ENCODE measurements around the gene CASS4.
"Not testable (repeated sequence)": the region's sequence is repeated elsewhere in the genome, so short reads cannot be mapped to it uniquely, and the experiment has no call there.

Gene CASS4

GRCh38 chr20:56411759-56412472 is at the start of gene CASS4:
Gene CASS4 (plus strand): TSS chr20:56412260. CDS start chr20:56412459, 199 bp downstream.
- DNase-seq = no peak

DNA sequence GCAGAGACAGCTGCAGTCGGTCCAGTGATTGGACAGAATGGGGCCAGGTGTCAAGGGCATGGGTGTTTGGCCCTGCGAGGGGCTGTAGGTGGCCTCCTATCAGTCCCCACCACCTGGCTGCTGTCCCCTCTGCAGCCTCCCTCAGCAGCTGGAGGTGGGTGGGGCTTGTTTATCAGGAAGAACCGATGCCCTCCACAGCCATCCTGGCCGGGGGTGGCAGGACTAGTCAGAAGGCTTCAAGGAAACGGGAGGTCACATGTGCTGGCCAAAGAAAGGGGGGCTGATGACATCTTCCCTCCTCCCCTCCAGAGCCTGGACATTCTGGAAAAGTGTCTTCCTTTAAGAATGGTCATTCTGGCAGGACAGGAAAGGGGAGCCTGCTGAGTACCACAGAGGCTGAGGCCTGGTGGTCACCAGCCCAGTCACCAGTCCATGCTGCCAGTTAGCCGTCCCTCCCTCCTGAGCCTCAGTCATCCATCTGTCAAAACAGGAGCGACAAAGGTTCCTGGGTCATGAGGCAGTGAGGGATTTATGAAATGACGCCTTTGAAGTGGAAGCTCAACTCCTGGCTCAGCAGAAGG is 49.1 kb upstream of the CASS4 start:
- DNase-seq = no peak

DNA sequence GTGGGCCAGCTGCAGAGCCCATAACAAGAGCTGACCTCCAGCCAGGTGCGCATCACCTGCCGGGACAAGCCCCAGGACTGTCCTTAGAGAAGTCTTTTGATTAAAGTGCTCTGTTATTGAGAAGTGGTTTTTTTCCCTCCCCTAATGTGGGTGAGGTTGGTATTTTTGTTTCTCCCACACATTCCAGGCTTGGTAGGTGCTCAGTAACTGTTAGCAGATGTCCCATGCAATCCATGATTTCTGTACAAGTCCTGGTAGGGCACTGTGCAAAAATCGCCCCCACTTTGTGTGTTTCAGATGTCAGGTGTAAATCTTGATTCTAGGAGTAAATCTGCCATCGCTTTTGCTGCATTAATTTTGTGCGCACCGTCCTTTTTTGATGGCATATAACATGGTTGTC is 48.6 kb upstream of the CASS4 start:
- DNase-seq = no peak

- no peak for DNase-seq
These were observed 43.5 kb upstream of the CASS4 start for GRCh38 chr20:56368351-56369134.

DNA sequence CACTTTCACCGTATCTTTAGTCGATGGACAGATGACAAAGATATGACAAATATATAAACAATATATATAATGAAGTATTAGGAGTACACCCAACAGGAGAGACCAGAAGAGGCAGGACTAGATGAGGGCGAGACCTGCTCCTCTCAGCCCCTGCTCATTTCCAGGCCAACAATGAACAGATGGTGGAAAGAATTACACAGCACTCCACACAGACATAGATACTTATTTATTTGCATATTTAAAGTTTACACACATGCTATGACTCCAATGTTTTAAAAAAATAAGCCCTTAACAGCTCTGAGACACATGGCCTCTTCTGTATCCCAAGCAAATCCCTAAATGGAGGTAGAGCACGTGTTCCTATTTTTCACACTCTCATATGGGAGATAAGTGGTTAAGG is 42.9 kb upstream of the CASS4 start:
- DNase-seq = no peak

- no peak for DNase-seq
These were observed 40.1 kb upstream of the CASS4 start for GRCh38 chr20:56371977-56372376.

DNA sequence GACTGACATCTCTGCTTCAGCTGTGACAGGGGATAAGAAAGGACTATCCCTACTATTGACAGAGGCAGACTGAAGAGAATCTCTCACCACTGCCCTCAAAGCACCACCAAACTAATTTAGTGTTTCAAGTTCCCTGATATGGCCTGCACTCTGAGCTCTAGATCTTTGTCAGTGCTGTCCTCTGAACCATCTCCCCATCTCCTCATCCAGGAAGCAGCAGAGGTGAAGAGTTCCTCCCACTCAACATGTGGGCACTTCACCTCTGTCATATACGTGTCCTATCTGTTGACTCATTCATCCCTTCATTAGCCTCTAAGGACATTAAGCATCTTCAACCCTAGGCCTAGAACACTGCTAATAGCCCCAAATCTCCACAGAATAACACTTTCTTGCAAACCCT is 39.2 kb upstream of the CASS4 start:
- DNase-seq = no peak

- DNase-seq = no peak
These were observed 38.1 kb upstream of the CASS4 start for GRCh38 chr20:56373942-56374341.

GRCh38 chr20:56376331-56376730 is 35.7 kb upstream of the CASS4 start:
- no peak for DNase-seq

GRCh38 chr20:56378386-56378785 is 33.7 kb upstream of the CASS4 start:
- DNase-seq = no peak

GRCh38 chr20:56380375-56380774 is 31.7 kb upstream of the CASS4 start:
- DNase-seq = no peak

GRCh38 chr20:56381501-56381900 is 30.6 kb upstream of the CASS4 start:
- DNase-seq = no peak

DNA sequence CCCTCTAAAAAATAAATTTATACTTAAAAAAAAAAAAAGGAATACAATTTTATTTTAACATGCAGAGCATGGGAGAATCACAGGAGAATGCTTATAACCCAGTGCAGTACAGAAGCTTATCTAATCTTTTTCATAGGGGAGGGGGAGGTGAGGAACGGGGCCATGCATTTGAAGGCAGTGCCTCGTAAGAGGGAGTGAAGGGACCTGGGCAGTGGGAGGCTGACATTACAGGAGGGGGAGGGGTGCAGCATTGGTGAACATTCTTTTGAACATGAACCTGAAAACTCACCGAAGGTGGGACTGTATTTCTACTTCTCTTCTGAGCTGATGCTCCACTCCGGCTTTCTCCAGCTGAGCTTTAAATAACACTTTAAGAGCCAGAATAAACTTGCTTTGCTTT is 29.4 kb upstream of the CASS4 start:
- DNase-seq = no peak

DNA sequence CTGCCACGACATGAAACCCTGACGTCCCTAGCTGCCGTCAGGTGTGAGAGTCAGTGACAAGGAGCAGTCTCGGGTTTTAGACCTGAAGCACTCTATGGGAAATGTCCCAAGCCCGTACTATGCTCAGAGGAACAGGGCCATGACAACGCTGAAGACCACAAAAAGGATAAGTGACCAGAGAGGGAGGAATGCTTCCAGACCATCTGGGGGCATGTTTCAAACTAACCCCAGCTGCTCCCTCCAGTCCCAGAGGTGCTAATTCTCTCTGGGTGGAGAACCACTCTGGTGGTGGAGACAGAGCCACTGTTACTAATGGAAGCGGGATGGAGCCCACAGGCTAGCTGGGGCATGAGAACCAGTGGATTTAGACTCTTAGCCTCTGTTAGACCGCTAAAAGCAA is 28.7 kb upstream of the CASS4 start:
- no peak for DNase-seq

- DNase-seq = no peak
These were observed 26.9 kb upstream of the CASS4 start for GRCh38 chr20:56385130-56385529.

DNA sequence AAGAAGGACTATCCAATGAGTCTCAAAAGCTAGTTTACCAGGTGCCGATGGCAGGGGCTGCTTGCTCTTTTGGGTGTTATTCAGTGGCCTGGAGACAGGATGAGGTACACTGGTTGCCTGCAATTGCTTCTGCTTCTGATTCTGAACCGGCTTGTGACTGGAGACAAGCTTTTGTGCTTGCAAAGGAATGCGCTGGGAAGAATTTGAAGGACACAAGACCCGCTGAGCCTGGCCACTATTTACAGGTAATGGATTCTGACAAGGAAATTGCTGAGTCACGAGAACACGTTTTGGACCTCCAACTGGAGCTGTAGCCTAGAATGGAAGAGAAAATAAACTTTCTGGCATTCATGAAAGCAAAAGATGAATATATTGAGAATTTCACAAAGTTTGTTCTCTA is 25.8 kb upstream of the CASS4 start:
- DNase-seq = no peak

- DNase-seq = no peak
These were observed 23.2 kb upstream of the CASS4 start for GRCh38 chr20:56388882-56389281.

DNA sequence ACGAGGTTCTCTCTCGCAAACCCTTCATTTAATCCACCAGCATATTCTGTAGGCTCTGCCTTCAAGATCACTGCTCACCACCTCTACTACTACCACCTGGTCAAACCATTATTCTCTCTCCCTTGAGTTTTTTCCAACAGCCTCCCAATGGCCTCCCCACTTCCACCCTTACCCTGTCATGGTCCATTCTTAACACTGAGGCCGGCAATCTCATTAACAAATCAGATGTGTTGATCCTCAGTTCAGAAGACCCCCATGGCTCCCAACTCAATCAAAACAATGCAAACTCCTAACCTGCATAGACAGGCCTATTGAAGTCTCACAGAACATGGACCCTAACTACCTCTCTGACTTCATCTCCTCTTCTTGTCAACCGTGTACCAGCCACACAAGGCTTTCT is 22.3 kb upstream of the CASS4 start:
- DNase-seq = no peak

- not testable (repeated sequence) for DNase-seq
These were observed 21.7 kb upstream of the CASS4 start for GRCh38 chr20:56390396-56390795.

DNA sequence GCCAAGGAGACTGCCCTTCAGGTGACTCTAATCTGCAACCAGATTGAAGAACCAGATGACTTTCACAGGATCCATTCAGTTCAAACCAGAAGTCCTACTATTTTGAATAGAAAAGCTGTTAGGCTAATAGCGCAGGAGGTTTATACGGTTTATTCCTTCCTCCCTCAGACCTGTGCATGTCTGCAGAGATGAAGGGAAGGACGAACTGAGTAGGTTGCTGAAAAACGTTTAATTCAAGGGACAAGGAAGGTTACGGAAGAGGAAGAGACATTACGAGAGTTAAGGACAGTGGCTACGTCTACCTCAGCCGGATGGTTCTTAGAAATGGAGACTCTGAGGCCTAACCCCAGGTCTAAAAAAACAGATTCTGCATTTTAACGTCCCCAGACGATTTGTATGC is 21.0 kb upstream of the CASS4 start:
- DNase-seq = no peak

GRCh38 chr20:56391596-56392131 is 20.4 kb upstream of the CASS4 start:
- DNase-seq = no peak

DNA sequence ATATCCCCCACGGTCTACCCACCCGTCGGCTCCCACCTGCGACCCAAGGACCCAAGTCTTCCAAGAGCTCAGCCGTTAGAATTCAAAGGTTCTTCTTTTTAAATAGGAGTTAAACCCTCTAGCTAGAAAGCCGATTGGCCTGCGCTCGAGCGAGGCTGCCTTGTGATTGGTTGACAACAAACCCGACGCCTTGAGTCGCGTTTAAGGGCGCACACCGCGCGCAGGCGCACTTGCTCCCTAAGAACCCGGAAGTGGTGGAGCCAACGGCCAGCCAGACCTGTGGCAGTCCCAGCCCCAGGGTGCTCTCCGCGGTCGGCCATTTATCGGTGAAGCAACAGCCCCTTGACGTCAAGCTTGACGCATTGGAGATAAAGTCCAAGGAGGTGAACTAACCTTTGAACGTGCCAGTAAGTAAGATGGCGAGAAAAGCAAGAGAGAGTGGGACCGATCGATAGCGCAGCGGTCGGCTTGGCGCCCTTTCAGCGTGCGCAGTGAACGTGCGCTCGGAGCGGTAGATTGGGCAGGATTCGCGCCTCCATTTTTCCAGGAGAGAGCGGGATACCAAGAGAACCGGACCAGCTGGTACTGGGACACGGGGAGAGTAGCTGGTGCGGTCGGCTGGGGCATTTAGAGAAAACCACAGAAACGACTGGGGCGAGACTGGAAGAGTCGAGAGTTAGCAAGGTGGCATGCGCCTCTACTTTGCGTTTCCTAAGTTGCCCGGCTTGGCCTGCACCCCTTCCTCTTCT is 19.8 kb upstream of the CASS4 start, which contains the start of the genes AURKA and CSTF1:
Gene AURKA, minus strand, starts transcription at position 84 of the 749 bp plus-strand sequence. CDS start 4,018 bp downstream, outside the sequence.
Gene CSTF1, plus strand, starts transcription at position 514 of the 749 bp plus-strand sequence. CDS start 2,908 bp downstream, outside the sequence.
- peak; percentile 96 to 98 for DNase-seq

Measured in cerebellar nuclear complex (tissue), 1 donor.